Left colon (tissue), 2 donors: Measurements from ENCODE around the gene SMC6. TPM values are rescaled to one million over a fixed set of nuclear protein-coding genes. Genes with fewer than 3 reads are reported as not detected.

Experiments used
- ATAC-seq: fragments of 200-7000 bp; cut with Tn5 transposase; one replicate; pipeline ENCODE4 v1.9.1; 2020; ENCODE audit warnings: mild to moderate bottlenecking, moderate library complexity
- DNase-seq, 2 donors: peaks; one replicate each; pipeline ENCODE4 v3.0.0-alpha.2; 2020
- intact Hi-C, 2 donors: fragments of 100-400 bp; cut with DNase I in 1 of 2; cut with micrococcal nuclease in 1 of 2; formaldehyde crosslinking; loops; one replicate each; pipeline versions ENCODE4 v1.11.2 to v1.14.0; 2022; cut with DNase I, micrococcal nuclease
- total RNA-seq, 2 donors: library from RNA; stranded (reverse); fragmentation: NEBNext Ultra II Directional; extraction: Animal tissue kit (Norgen Biotek cat#: 25700); gene quantifications; one replicate each; pipeline ENCODE4 v1.2.1, GENCODE V29; 2021
- donor health status: DM: no; HTN: no; CAD: no.
- donor health status: DM: yes; HTN: yes; CAD: no.

SMC6 gene
- total RNA-seq, 2 donors from 2014 or later: 23.3 to 25.3 TPM

GRCh38 chr2:17662723-17663122 lies 90.9 kb downstream of the SMC6 start:
- DNase-seq (no peak), ATAC-seq (no peak)
- intact Hi-C loops: no loop called here

- DNase-seq (no peak), ATAC-seq (no peak)
- intact Hi-C loops: no loop called here
Observed at GRCh38 chr2:17661460-17661859, 92.2 kb downstream of the SMC6 start.

GRCh38 chr2:17660219-17660618 lies 93.4 kb downstream of the SMC6 start:
- no peak for ATAC-seq
- DNase-seq: no peak
- intact Hi-C loops: no loop called here

GRCh38 chr2:17658251-17658843 lies 95.3 kb downstream of the SMC6 start:
- ATAC-seq (no peak), DNase-seq (no peak)
- intact Hi-C loops: no loop called here

GRCh38 chr2:17657759-17658158 lies 95.9 kb downstream of the SMC6 start:
- intact Hi-C loops: no loop called here
- DNase-seq (no peak), ATAC-seq (no peak)

- intact Hi-C loops: no loop called here
- no peak for ATAC-seq
- no peak for DNase-seq
Observed at GRCh38 chr2:17652681-17653394, 100.8 kb downstream of the SMC6 start.

GRCh38 chr2:17649026-17649425 lies 104.6 kb downstream of the SMC6 start:
- DNase-seq (peak; percentile 61 to 77), ATAC-seq (peak; percentile 70)
- intact Hi-C loops: no loop called here

GRCh38 chr2:17648581-17648980 lies 105.0 kb downstream of the SMC6 start:
- DNase-seq (no peak), ATAC-seq (no peak)
- intact Hi-C loops: no loop called here

- ATAC-seq: peak; percentile 65
- intact Hi-C loops: no loop called here
- DNase-seq: peak; percentile 66 to 68
Observed at GRCh38 chr2:17646838-17647701, 106.5 kb downstream of the SMC6 start.

- DNase-seq (peak; percentile 44 to 50), ATAC-seq (peak; percentile 60)
- intact Hi-C loops: no loop called here
Observed at GRCh38 chr2:17646081-17646554, 107.5 kb downstream of the SMC6 start.

GRCh38 chr2:17644997-17645720 lies 108.5 kb downstream of the SMC6 start:
- peak; percentile 17 for ATAC-seq
- DNase-seq: peak in 1 of 2 donors; percentile 38
- intact Hi-C loops: no loop called here

GRCh38 chr2:17643031-17643615 lies 110.5 kb downstream of the SMC6 start:
- ATAC-seq: no peak
- intact Hi-C loops: no loop called here
- DNase-seq: no peak

GRCh38 chr2:17640406-17640805 lies 113.2 kb downstream of the SMC6 start:
- DNase-seq (no peak), ATAC-seq (no peak)
- intact Hi-C loops: no loop called here

GRCh38 chr2:17638196-17638743 lies 115.3 kb downstream of the SMC6 start:
- intact Hi-C loops: no loop called here
- no peak for ATAC-seq
- no peak for DNase-seq

GRCh38 chr2:17637131-17637906 lies 116.3 kb downstream of the SMC6 start:
- DNase-seq (no peak), ATAC-seq (no peak)
- intact Hi-C loops: no loop called here

- no peak for ATAC-seq
- DNase-seq: no peak
- intact Hi-C loops: no loop called here
Observed at GRCh38 chr2:17636257-17636656, 117.4 kb downstream of the SMC6 start.

GRCh38 chr2:17634997-17635396 lies 118.6 kb downstream of the SMC6 start:
- intact Hi-C loops: no loop called here
- ATAC-seq: no peak
- DNase-seq: no peak

GRCh38 chr2:17630089-17630488 lies 123.5 kb downstream of the SMC6 start:
- intact Hi-C loops: no loop called here
- DNase-seq: no peak
- no peak for ATAC-seq
